ENCODE results near the gene CELSR2. TPM values are rescaled to one million over a fixed set of nuclear protein-coding genes. Genes with fewer than 3 reads are reported as not detected.

Gene CELSR2
- total RNA-seq, 1 experiment from 2014 or later, result 17.1 TPM

DNA sequence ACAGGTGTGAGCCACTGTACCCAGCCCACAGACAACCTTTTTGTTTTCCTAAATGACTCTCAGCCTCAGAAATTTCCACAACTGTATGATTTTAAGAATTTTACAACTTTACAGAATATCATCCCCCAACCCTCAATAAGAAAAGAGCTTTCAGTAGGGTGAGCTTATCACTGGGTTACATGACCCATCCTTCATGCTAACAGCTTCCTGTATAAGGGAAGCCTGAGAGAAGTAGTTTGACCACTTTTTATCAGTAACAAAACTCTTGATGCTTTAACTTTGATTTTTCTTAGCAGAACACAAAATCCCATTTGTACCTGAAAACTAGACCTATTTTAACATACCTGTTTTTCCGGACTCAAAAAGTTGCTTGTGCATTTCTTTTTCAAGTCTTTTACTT is 67.2 kb downstream of the CELSR2 start:
- intact Hi-C loops (cut with micrococcal nuclease), result no loop called here
- Histone ChIP-seq H4K20me1 (ENCODE audit: insufficient read depth) (no peaks in the 10 kb centered on the region), H3K36me3 (ENCODE audit: control insufficient read depth in 1 of 2, insufficient read depth in 2 of 2, low read length in 2 of 2) (no peaks in the 10 kb centered on the region; a peak in 1 of 4 replicates), H3K9me3 (ENCODE audit: control insufficient read depth in 1 of 2, insufficient read depth in 1 of 2, low read depth in 1 of 2, low read length in 2 of 2) (no peaks in the 10 kb centered on the region), H3K79me2 (ENCODE audit: insufficient read depth, low read length) (no peaks in the 10 kb centered on the region), H3K27me3 (ENCODE audit: insufficient read depth, low read length) (no peaks in the 10 kb centered on the region), H3K9me2 (ENCODE audit: insufficient read depth) (no peaks in the 10 kb centered on the region), H3K4me2 (ENCODE audit: low read length) (no peak overlapping the region), H3K4me1 (ENCODE audit: control insufficient read depth in 1 of 2, insufficient read depth in 2 of 2, low read length in 2 of 2) (no peaks in the 10 kb centered on the region), H3K9ac (ENCODE audit: low read length) (no peak overlapping the region), H3K27ac (ENCODE audit: low read depth, low read length) (no peak overlapping the region), H3K4me3 (replicated peaks in 1 of 2; ENCODE audit: low read depth in 1 of 2, low read length in 2 of 2) (no peak overlapping the region), H2AFZ (ENCODE audit: low read depth, low read length, poor library complexity, severe bottlenecking) (no peak overlapping the region)
- ChIA-PET RAD21 (ENCODE audit: low non-redundant PET in 1 of 2, low total read pairs in 2 of 2, uncharacterized antibody in 2 of 2, unreplicated experiment in 2 of 2) (no interaction called here), POLR2A (no interaction called here), CTCF (no interaction called here)
- TF ChIP-seq JUND (IDR thresholded peaks at IDR 0.05) (no peak), CEBPB (IDR thresholded peaks at IDR 0.05; ENCODE audit: low read depth) (no peak), CBX3 (IDR thresholded peaks at IDR 0.05; ENCODE audit: low read depth) (no peak), ZFX (IDR thresholded peaks at IDR 0.05) (no peak)
- TF ChIP-seq, protein P1, sequence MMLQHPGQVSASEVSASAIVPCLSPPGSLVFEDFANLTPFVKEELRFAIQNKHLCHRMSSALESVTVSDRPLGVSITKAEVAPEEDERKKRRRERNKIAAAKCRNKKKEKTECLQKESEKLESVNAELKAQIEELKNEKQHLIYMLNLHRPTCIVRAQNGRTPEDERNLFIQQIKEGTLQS (IDR thresholded peaks at IDR 0.05), result no peak
- TF ChIP-seq, protein P2, sequence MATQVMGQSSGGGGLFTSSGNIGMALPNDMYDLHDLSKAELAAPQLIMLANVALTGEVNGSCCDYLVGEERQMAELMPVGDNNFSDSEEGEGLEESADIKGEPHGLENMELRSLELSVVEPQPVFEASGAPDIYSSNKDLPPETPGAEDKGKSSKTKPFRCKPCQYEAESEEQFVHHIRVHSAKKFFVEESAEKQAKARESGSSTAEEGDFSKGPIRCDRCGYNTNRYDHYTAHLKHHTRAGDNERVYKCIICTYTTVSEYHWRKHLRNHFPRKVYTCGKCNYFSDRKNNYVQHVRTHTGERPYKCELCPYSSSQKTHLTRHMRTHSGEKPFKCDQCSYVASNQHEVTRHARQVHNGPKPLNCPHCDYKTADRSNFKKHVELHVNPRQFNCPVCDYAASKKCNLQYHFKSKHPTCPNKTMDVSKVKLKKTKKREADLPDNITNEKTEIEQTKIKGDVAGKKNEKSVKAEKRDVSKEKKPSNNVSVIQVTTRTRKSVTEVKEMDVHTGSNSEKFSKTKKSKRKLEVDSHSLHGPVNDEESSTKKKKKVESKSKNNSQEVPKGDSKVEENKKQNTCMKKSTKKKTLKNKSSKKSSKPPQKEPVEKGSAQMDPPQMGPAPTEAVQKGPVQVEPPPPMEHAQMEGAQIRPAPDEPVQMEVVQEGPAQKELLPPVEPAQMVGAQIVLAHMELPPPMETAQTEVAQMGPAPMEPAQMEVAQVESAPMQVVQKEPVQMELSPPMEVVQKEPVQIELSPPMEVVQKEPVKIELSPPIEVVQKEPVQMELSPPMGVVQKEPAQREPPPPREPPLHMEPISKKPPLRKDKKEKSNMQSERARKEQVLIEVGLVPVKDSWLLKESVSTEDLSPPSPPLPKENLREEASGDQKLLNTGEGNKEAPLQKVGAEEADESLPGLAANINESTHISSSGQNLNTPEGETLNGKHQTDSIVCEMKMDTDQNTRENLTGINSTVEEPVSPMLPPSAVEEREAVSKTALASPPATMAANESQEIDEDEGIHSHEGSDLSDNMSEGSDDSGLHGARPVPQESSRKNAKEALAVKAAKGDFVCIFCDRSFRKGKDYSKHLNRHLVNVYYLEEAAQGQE (IDR thresholded peaks at IDR 0.05; ENCODE audit: low read depth), result no peak
- TF ChIP-seq, protein P3, sequence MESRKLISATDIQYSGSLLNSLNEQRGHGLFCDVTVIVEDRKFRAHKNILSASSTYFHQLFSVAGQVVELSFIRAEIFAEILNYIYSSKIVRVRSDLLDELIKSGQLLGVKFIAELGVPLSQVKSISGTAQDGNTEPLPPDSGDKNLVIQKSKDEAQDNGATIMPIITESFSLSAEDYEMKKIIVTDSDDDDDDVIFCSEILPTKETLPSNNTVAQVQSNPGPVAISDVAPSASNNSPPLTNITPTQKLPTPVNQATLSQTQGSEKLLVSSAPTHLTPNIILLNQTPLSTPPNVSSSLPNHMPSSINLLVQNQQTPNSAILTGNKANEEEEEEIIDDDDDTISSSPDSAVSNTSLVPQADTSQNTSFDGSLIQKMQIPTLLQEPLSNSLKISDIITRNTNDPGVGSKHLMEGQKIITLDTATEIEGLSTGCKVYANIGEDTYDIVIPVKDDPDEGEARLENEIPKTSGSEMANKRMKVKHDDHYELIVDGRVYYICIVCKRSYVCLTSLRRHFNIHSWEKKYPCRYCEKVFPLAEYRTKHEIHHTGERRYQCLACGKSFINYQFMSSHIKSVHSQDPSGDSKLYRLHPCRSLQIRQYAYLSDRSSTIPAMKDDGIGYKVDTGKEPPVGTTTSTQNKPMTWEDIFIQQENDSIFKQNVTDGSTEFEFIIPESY (IDR thresholded peaks at IDR 0.05; ENCODE audit: extremely low read depth, insufficient replicate concordance, low read length), result no peak
- TF ChIP-seq, protein P4, sequence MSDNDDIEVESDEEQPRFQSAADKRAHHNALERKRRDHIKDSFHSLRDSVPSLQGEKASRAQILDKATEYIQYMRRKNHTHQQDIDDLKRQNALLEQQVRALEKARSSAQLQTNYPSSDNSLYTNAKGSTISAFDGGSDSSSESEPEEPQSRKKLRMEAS (IDR thresholded peaks at IDR 0.05), result no peak
- DNase-seq (ENCODE audit: low read depth, low spot score) (no peak), ATAC-seq (no peak)
- BruUV-seq (replicated peaks), result no TSS peak
